Measurements from ENCODE around the gene SPECC1L. TPM values are rescaled to one million over a fixed set of nuclear protein-coding genes. Genes with fewer than 3 reads are reported as not detected.

Gene SPECC1L
- total RNA-seq, 1 donor, result 40.2 TPM

- no peak overlapping the region for H3K4me3 ChIP-seq (ENCODE audit: low read depth, low read length)
- no peak for TF ChIP-seq CTCF (IDR thresholded peaks at IDR 0.05; ENCODE audit: insufficient read depth, low read depth, low read length)
- DNase-seq (ENCODE audit: low read depth), result no peak
Observed at GRCh38 chr22:24444251-24444650, 173.6 kb downstream of the SPECC1L start.

GRCh38 chr22:24444729-24445466 lies 174.3 kb downstream of the SPECC1L start:
- no peak for TF ChIP-seq CTCF (IDR thresholded peaks at IDR 0.05; ENCODE audit: insufficient read depth, low read depth, low read length)
- H3K4me3 ChIP-seq (ENCODE audit: low read depth, low read length), result no peak overlapping the region
- DNase-seq (ENCODE audit: low read depth), result no peak

GRCh38 chr22:24445481-24446259 lies 175.0 kb downstream of the SPECC1L start:
- DNase-seq (ENCODE audit: low read depth), result no peak
- TF ChIP-seq CTCF (IDR thresholded peaks at IDR 0.05; ENCODE audit: insufficient read depth, low read depth, low read length), result no peak
- H3K4me3 ChIP-seq (ENCODE audit: low read depth, low read length), result no peak overlapping the region

GRCh38 chr22:24446260-24446611 lies 175.6 kb downstream of the SPECC1L start:
- H3K4me3 ChIP-seq (ENCODE audit: low read depth, low read length), result no peak overlapping the region
- DNase-seq (ENCODE audit: low read depth), result no peak
- no peak for TF ChIP-seq CTCF (IDR thresholded peaks at IDR 0.05; ENCODE audit: insufficient read depth, low read depth, low read length)

GRCh38 chr22:24450610-24451009 lies 180.0 kb downstream of the SPECC1L start:
- H3K4me3 ChIP-seq (ENCODE audit: low read depth, low read length), result no peak overlapping the region
- TF ChIP-seq CTCF (IDR thresholded peaks at IDR 0.05; ENCODE audit: insufficient read depth, low read depth, low read length), result no peak

GRCh38 chr22:24451162-24451561 lies 180.5 kb downstream of the SPECC1L start:
- no peak for TF ChIP-seq CTCF (IDR thresholded peaks at IDR 0.05; ENCODE audit: insufficient read depth, low read depth, low read length)
- H3K4me3 ChIP-seq (ENCODE audit: low read depth, low read length), result no peak overlapping the region
- DNase-seq (ENCODE audit: low read depth), result no peak

More at GRCh38 chr22:24450610-24451009, 180.0 kb downstream of the SPECC1L start:
- DNase-seq (ENCODE audit: low read depth), result peak; percentile 31
